KMS-11 (cell line): ENCODE measurements around the gene OCA2.

Experiments
- H2AFZ ChIP-seq: fragments of 200-600 bp; sonication (generic); 2 replicates; pipeline ENCODE4 v1.6.1; 2016; ENCODE audit warnings: antibody characterized with exemption, mixed run types, low read depth
- H3K27ac ChIP-seq: fragments of 200-600 bp; sonication (generic); 2 replicates; pipeline ENCODE4 v1.6.1; 2016; ENCODE audit warnings: mild to moderate bottlenecking, mixed run types
- H3K27me3 ChIP-seq: fragments of 200-600 bp; sonication (generic); 2 replicates; pipeline ENCODE4 v1.6.1; 2017; ENCODE audit warnings: mild to moderate bottlenecking, low read depth, mixed run types, moderate library complexity; ENCODE audit not compliant: insufficient read depth
- H3K36me3 ChIP-seq: fragments of 200-600 bp; sonication (generic); 2 replicates; pipeline ENCODE4 v1.6.1; 2017; ENCODE audit warnings: mild to moderate bottlenecking, mixed run types; ENCODE audit not compliant: insufficient read depth
- H3K4me1 ChIP-seq: fragments of 200-600 bp; sonication (generic); 2 replicates; pipeline ENCODE4 v1.6.1; 2016; ENCODE audit warnings: mild to moderate bottlenecking, low read depth, mixed run types; ENCODE audit not compliant: poor library complexity, severe bottlenecking
- H3K4me2 ChIP-seq: fragments of 200-600 bp; sonication (generic); 2 replicates; pipeline ENCODE4 v1.7.0; 2016; ENCODE audit warnings: mild to moderate bottlenecking, mixed run types
- H3K4me3 ChIP-seq: fragments of 200-600 bp; sonication (generic); IDR thresholded peaks from 2 replicates; pipeline ENCODE4 v1.6.1; 2017; ENCODE audit warnings: low read depth, low read length, mixed read lengths; ENCODE audit not compliant: insufficient read depth
- H3K79me2 ChIP-seq: fragments of 200-600 bp; sonication (generic); 2 replicates; pipeline ENCODE4 v1.6.1; 2016; ENCODE audit warnings: low read depth, mixed run types; ENCODE audit not compliant: insufficient read depth
- H3K9ac ChIP-seq: fragments of 200-600 bp; sonication (generic); 2 replicates; pipeline ENCODE4 v1.6.1; 2016; ENCODE audit warnings: mild to moderate bottlenecking, mixed run types
- H4K20me1 ChIP-seq: fragments of 200-600 bp; sonication (generic); 2 replicates; pipeline ENCODE4 v1.6.1; 2016; ENCODE audit warnings: mild to moderate bottlenecking, mixed run types; ENCODE audit not compliant: insufficient read depth
- TF ChIP-seq, protein P1 (sequence below): fragments of 200-600 bp; sonication (generic); conservative IDR thresholded peaks from 2 replicates; pipeline ENCODE4 v1.6.1; 2017; ENCODE audit warnings: low read depth, mild to moderate bottlenecking, antibody characterized with exemption, low read length, moderate library complexity, mixed read lengths

The OCA2 gene

DNA sequence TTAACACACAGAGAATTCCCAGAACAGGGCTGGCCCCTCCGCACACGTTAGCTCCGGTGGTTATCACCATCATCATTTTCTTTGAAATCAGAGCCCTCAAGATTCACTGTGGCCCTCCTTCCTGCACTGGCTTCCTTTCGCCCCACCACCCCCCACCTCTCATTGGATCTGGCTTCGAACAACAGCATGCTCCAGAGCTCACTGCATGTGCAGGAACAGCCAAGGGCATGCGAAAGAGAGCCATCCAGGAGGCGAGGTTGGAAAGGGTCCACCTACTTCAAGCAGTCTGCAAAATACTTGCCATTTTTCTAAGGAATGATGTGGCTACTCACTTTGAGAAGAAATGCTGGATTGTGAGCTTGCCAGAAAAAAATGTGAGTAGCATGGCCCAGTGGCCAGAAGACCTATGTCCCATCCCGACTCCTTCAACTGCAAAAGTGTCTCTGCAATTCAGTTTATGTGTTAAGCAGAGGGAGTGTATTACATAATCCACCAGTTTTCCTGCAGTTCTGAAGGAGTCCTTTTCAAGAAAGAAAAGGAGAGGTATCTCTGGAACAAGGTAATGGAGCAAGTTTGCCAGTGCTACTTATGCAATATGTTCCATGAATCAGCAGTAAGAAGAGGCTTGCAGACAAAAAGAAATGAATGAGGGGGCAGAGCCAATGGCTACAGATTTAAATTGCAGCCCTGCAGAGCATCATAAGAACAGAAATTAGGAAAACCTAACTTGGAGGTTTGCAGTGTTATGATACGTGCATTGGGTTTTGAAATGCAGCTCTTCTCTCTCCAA is 92.8 kb downstream of the OCA2 start:
- Histone ChIP-seq H3K27me3 (no peaks in the 10 kb centered on the region), H3K4me1 (no peaks in the 10 kb centered on the region), H3K4me2 (no peak overlapping the region), H4K20me1 (no peaks in the 10 kb centered on the region), H3K27ac (no peak overlapping the region), H3K79me2 (no peaks in the 10 kb centered on the region), H3K36me3 (no peaks in the 10 kb centered on the region), H3K9ac (no peak overlapping the region), H2AFZ (no peak overlapping the region), H3K4me3 (no peak overlapping the region)
- TF ChIP-seq, protein P1, sequence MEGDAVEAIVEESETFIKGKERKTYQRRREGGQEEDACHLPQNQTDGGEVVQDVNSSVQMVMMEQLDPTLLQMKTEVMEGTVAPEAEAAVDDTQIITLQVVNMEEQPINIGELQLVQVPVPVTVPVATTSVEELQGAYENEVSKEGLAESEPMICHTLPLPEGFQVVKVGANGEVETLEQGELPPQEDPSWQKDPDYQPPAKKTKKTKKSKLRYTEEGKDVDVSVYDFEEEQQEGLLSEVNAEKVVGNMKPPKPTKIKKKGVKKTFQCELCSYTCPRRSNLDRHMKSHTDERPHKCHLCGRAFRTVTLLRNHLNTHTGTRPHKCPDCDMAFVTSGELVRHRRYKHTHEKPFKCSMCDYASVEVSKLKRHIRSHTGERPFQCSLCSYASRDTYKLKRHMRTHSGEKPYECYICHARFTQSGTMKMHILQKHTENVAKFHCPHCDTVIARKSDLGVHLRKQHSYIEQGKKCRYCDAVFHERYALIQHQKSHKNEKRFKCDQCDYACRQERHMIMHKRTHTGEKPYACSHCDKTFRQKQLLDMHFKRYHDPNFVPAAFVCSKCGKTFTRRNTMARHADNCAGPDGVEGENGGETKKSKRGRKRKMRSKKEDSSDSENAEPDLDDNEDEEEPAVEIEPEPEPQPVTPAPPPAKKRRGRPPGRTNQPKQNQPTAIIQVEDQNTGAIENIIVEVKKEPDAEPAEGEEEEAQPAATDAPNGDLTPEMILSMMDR = no peak

DNA sequence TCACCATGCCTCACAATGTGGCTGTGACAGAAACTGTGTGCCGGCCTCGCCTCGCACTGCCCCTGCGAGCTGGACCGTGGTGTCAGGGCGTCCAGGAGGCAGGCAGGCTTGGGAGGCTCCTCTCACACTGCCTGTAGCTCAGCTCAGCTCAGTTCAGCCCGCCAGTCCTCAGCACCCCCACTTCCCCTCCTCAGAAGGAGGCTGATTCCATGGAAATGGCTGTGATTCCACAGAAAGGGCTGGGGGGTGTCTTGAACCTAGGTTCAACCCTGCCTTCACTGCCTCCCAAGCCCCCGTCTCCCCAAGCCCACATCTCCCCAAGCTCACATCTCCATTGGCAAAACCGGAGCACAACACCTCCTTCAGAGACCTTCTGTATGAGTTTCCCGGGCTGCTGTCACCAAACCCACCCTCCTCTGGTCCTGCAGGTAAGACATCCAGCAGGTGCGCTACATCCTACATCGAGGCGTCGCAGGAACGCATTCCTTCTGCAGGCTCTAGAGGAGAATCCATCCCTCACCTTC is 94.0 kb downstream of the OCA2 start:
- Histone ChIP-seq H3K79me2 (no peaks in the 10 kb centered on the region), H3K27ac (no peak overlapping the region), H3K4me3 (no peak overlapping the region), H3K27me3 (no peaks in the 10 kb centered on the region), H2AFZ (no peak overlapping the region), H3K4me1 (no peaks in the 10 kb centered on the region), H3K9ac (no peak overlapping the region), H3K4me2 (no peak overlapping the region), H3K36me3 (no peaks in the 10 kb centered on the region), H4K20me1 (no peaks in the 10 kb centered on the region)
- TF ChIP-seq, protein P1 = no peak

DNA sequence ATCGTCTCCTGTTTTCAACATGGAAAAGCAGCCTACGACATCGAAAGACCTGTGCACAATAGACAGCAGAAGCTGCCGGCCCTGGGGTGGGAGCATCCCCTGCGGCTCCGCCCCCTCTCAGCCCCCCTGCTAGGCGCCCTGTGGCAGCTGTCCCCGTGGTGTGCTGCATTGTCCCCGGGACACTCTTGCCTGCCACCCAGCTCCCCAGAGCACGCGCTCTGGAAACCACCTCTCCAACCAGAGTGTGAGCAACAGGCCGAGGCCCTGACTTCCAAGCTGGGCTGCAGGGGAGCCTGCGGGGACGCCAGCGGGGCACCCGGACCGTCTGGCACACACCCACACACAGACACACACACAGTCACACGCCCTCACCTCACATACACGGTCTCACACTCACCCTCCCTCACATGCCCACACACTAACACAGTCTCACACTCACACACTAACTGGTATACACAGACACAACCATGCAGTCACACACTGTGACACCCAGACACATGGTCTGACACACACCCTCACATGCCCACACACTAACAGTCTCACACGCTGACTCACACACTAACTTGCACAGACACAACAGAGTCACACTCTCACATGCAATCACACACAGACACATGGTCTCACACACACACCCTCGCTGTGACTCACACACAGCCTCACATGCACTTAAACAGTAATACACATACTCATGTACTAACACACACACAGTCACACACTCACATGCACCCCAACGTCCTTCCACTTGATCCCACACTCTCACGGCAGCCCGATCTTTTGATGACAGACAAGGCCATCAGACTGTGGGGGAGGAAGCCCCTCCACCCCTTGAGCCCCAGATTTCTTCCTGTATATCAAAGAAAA is 94.7 kb downstream of the OCA2 start:
- no peak overlapping the region for H2AFZ ChIP-seq
- H3K27me3 ChIP-seq = no peaks in the 10 kb centered on the region
- H3K4me1 ChIP-seq = no peaks in the 10 kb centered on the region
- H3K36me3 ChIP-seq = no peaks in the 10 kb centered on the region
- H3K4me2 ChIP-seq = no peak overlapping the region
- H3K9ac ChIP-seq = no peak overlapping the region
- H3K27ac ChIP-seq = no peak overlapping the region
- H3K79me2 ChIP-seq = no peaks in the 10 kb centered on the region
- H4K20me1 ChIP-seq = no peaks in the 10 kb centered on the region
- H3K4me3 ChIP-seq = no peak overlapping the region
- TF ChIP-seq, protein P1 = no peak

DNA sequence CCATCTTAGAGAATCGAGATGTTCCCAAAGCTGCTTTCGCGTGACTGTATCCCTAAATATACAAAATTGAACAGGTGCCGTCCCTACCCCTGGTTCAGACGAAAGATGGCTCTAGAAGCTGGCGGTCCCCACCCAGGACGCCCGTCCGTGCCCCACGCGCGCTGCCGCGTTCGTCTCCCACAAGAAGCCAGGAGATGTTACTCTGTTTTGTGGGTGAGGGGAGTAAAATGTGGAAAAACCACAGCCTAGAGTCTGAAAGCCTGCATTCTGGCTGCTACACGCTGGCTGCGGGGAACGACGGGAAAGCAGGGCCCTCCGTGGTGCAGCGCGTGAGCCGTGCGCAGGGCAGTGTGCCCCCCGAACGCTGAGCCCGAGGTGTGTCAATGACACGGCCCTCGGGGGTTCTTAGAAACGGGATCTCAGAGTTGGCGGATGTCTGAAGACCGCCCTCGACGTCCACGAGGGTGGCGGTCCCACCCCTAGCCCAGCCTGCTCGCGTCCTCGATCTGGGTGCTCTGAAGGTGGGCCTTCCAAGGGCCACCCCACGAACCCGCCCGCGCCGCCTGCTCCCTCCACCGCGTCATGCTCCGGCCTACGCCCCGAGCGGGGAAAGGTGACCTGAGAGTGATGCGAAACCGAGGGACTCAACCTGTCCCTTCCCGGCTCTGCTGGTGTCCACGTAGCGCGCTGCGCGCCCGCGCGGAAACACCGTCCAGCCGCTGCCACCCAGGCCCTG is 95.6 kb downstream of the OCA2 start:
- H3K79me2 ChIP-seq = no peaks in the 10 kb centered on the region
- H3K4me1 ChIP-seq = no peaks in the 10 kb centered on the region
- TF ChIP-seq, protein P1 = no peak
- H3K27me3 ChIP-seq = no peaks in the 10 kb centered on the region
- H3K4me3 ChIP-seq = no peak overlapping the region
- no peaks in the 10 kb centered on the region for H3K36me3 ChIP-seq
- no peak overlapping the region for H3K4me2 ChIP-seq
- no peak overlapping the region for H3K27ac ChIP-seq
- no peak overlapping the region for H2AFZ ChIP-seq
- H3K9ac ChIP-seq = no peak overlapping the region
- H4K20me1 ChIP-seq = no peaks in the 10 kb centered on the region
